Dendritic cell treated with granulocyte-macrophage colony-stimulating factor and Interleukin-4, amounts not matched to agents 40 ng/mL and 50 ng/mL, for 4 days (primary cell): ENCODE measurements around the gene SERPING1.

Experiments
- H3K27ac Mint-ChIP-seq: one replicate; pipeline ENCODE4 v1.8.0; 2022; ENCODE audit warnings: mild to moderate bottlenecking, mixed read lengths
- H3K27me3 Mint-ChIP-seq: one replicate; pipeline ENCODE4 v1.8.0; 2022; ENCODE audit warnings: mild to moderate bottlenecking, mixed read lengths
- H3K36me3 Mint-ChIP-seq: one replicate; pipeline ENCODE4 v1.8.0; 2022; ENCODE audit warnings: low read depth, mixed read lengths
- H3K4me1 Mint-ChIP-seq: one replicate; pipeline ENCODE4 v1.8.0; 2022; ENCODE audit warnings: low read depth, mixed read lengths
- H3K4me3 Mint-ChIP-seq: one replicate; pipeline ENCODE4 v1.8.0; 2022; ENCODE audit warnings: mild to moderate bottlenecking, moderate library complexity, mixed read lengths
- H3K9me3 Mint-ChIP-seq: one replicate; pipeline ENCODE4 v1.8.0; 2022; ENCODE audit warnings: mixed read lengths
- intact Hi-C: fragments of 100-400 bp; cut with micrococcal nuclease; formaldehyde crosslinking; loops from one replicate; pipeline ENCODE4 v1.15.0; 2022

SERPING1 gene

DNA sequence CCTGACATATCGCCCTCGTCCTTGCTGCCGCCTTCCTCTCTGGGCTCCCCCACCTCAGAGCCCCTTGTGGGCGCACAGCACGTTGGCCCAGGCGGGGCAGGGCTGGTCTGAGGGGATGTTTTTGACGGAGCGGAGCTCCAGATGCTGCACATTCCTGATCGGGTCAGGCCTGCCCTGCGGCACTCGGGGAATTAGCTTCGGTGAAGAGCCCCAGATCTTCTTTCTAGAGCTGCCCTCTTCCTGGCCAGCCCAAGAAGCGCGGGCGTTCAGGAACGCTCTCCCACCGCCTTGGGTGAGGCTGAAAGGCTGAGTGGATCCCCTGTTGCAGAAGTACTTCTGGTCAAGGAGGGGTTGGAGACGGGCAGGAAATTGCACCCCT, 40.1 kb downstream of the SERPING1 start:
- Mint-ChIP-seq H3K9me3 (no peaks in the 10 kb centered on the region), H3K36me3 (no peaks in the 10 kb centered on the region), H3K4me3 (peak overlapping the region; percentile 74), H3K4me1 (peaks cover 39% of the 10 kb centered on the region), H3K27me3 (peaks cover 56% of the 10 kb centered on the region), H3K27ac (peak overlapping the region; percentile 66)
- intact Hi-C loops = no loop called here

DNA sequence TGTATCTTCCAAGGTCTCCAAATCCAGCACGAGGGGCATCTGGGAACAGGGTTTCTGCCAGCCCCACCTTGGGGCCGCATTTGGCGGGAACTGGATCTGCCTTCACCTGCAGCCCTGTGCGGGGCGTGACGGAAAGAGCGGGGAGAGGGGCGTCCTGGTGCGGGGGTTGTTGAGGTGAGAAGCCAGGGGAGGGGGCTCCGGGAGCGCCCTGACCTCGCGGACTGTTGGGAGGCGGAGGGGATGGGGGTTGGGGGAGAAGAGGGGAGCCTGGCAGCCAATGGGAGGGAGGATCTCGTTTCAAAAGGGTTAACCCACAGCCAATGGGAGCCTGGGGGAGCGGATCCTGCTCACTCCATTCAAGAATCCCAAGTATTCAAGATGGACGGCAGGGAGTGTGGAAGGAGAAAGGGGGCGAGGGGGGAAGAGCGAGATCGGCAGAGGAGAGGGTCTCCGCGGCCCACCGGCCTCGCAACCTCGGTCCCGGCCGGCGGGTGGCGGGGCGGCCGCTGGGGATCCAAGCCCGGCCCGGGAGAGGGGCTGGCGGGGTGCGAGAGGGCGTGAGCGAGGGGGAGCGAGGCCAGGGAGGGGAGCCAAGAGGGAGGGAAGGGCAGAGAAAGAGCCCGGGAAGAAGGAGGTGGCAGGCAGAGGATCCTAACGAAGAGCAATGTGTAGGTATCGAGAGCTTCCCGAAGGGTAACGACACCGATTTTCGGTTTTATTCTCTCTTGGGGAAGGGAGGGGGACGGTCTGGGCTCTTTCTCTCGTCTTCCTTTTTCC, 40.7 kb downstream of the SERPING1 start:
- intact Hi-C loops = no loop called here
- Mint-ChIP-seq H3K27me3 (peaks cover 54% of the 10 kb centered on the region), H3K9me3 (no peaks in the 10 kb centered on the region), H3K4me3 (peak overlapping the region; percentile 74), H3K4me1 (peaks cover 45% of the 10 kb centered on the region), H3K27ac (peak overlapping the region; percentile 66), H3K36me3 (no peaks in the 10 kb centered on the region)

DNA sequence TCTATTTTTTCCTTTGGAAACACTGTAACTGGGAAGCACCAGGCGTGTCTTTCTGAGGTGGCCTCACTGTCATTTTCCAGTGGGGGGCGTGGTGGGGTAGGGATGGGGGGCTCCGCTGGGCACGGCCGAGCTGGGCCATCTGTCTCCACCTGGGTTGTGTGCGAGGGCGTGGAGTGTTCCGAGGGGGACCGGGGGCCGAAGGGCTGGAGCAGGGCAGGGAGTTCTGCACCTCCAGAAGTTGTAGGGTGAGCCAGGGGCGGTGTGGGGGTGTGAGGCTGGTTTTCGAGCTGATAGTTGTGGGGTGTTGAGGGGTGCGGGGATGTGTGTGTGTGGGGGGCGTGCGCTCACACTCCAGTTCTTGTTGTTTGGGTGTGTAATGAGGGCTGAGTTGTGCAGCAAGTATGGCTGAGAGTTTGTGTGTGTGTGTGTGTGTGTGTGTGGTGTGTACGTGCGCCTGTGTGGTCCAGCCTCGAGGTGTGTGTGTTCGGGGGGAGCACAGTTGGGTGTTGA, 41.4 kb downstream of the SERPING1 start:
- H3K27me3 Mint-ChIP-seq = peaks cover 54% of the 10 kb centered on the region
- H3K4me3 Mint-ChIP-seq = peak overlapping the region; percentile 74
- peaks cover 52% of the 10 kb centered on the region for H3K4me1 Mint-ChIP-seq
- intact Hi-C loops = no loop called here
- H3K9me3 Mint-ChIP-seq = no peaks in the 10 kb centered on the region
- no peaks in the 10 kb centered on the region for H3K36me3 Mint-ChIP-seq
- H3K27ac Mint-ChIP-seq = peak overlapping the region; percentile 4

DNA sequence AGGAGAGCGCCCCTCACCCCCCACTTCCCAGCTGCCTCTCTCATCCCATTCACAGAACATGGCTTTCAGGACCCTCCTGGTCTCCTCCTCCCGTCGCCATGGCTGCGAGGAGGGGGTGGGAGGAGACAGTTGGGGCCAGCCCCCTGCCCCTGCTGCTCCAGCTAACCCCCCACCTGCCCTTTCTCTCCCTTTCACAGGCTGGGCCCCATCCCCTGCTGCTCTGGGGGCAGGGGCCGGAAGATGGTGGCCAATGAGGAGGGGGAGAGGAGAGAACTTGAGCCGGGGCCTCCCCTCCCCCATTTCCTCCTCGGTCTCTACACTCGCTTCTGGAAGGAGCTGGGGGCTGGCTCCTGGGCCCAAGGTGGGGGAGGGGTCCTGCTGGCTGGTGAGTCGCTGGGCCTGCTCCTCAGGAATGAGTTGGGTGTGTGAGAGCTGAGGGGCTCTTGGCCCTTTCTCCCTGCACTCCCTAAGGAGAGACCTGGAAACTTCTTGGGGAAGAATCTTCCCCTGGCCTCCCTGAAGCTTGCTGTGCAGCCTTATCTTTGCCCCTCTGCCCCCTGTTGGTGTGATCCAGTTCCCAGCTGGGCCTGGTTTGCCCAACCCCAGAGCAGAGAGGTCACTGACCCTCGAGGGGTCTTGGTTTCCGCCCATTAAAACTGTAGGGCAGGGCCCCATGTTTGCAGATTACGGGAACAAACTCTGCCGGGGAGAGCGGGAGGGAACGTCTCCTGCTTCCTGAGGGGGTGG, 42.0 kb downstream of the SERPING1 start:
- intact Hi-C loops = loop anchor here (2.0 to 10.0 kb wide), 2 partner anchors 155 to 295 kb away; no protein-coding TSS in a partner anchor
- Mint-ChIP-seq H3K36me3 (no peaks in the 10 kb centered on the region), H3K4me1 (peaks cover 52% of the 10 kb centered on the region), H3K9me3 (no peaks in the 10 kb centered on the region), H3K27me3 (peaks cover 49% of the 10 kb centered on the region), H3K27ac (peak overlapping the region; percentile 4), H3K4me3 (no peak overlapping the region)

DNA sequence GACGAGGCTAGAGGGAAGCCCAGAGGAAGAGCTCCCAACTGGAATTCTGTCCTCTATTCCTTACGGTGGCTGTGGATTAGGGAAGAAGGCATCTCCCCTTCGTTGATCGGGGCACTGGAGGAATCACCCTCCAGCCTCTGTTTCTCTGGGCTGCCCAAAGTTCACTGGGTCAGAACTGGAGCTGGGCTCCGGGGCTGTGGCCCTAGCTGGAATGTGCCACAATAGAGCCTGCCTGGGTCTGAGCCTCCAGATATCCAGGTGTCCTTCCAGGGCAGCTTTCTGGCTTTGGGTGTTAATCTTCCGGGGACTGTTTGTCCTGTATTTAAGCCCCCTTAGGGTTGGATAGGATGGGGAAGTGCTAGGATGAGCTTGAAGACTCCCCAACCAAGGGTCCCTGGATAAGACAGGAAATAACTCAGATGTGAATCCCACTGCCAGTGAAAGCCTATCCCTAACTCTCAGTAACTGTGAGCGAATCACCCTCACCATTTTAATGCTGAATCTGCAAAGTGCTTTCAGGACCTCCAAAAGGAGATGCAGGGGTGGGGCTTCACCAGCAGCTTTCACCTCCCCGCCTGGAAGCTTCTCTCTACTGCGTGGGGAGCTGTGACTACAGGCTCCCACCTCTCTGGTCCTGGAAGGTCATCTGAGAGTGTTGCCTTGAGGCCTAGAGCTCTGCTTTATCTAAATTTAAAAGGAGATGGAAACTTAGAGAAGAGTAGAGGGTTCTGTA, 42.7 kb downstream of the SERPING1 start:
- Mint-ChIP-seq H3K4me1 (peaks cover 52% of the 10 kb centered on the region), H3K9me3 (no peaks in the 10 kb centered on the region), H3K27me3 (peaks cover 43% of the 10 kb centered on the region), H3K36me3 (no peaks in the 10 kb centered on the region), H3K4me3 (no peak overlapping the region), H3K27ac (no peak overlapping the region)
- intact Hi-C loops = loop anchor here (2.0 to 10.0 kb wide), 2 partner anchors 155 to 295 kb away; no protein-coding TSS in a partner anchor

DNA sequence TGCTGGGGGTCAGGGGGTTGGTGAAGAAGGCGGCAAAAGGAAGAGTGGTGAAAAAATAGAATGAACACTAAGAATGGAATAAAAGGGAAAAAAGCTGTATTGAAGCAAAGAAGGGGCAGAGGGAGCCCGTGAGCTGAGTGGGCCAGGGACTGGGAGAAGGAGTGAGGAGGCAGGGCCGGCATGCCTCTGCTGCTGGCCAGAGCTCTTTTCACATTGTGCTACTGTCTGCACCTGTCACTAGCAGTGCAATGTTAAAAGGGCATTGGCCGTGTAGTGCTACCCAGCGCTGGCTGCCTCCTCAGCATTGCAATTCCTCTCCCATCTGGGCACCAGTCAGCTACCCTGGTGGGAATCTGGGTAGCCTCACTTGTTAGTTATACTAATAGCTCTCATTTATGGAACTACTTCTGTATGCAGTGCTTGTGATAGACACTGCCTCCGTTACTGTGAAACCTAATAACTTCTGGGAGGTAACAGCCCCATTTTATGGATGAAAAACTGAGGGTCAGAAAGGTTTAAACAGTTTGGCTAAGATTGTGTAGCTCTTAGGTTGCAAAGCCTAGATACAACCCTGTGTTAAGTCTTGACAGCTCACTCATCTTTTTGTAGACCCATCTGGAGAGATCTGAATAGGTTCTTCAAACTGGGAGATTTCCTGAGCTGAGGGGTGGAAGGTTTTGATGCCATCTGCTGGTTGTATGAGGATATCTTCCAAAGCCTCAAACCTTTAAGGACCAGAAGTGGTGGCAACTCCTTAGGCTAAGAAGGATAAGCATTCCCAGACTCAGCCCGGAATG, 43.7 kb downstream of the SERPING1 start:
- Mint-ChIP-seq H3K4me3 (no peak overlapping the region), H3K36me3 (no peaks in the 10 kb centered on the region), H3K9me3 (no peaks in the 10 kb centered on the region), H3K27ac (no peak overlapping the region), H3K4me1 (peaks cover 62% of the 10 kb centered on the region), H3K27me3 (peaks cover 52% of the 10 kb centered on the region)
- intact Hi-C loops = loop anchor here (1.0 to 10.0 kb wide), 3 partner anchors 73 to 296 kb away; no protein-coding TSS in a partner anchor

DNA sequence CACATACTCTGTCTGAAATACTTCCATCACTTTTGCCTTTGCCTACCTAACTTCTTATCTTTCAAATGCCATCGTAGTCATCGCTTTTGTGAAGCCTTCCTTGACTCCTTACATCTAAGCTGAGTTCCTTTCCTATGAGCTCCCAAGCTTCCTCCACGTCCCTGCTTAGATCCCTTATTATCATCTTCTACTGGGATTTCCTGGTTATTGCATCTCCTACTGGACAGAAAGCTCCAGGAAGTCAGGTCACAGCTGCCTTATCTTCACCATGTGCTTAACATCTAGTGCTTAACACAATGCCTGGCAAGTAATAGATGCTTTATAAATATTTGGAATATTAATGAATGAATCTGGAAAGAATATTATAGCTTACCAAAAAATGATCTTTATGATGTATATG, 46.3 kb downstream of the SERPING1 start:
- no peaks in the 10 kb centered on the region for H3K9me3 Mint-ChIP-seq
- H3K36me3 Mint-ChIP-seq = peaks cover 6% of the 10 kb centered on the region
- H3K4me1 Mint-ChIP-seq = peaks cover 69% of the 10 kb centered on the region
- intact Hi-C loops = loop anchor here (2.0 to 10.0 kb wide), 2 partner anchors 151 to 185 kb away; no protein-coding TSS in a partner anchor
- no peak overlapping the region for H3K4me3 Mint-ChIP-seq
- H3K27ac Mint-ChIP-seq = no peak overlapping the region
- peaks cover 50% of the 10 kb centered on the region for H3K27me3 Mint-ChIP-seq

DNA sequence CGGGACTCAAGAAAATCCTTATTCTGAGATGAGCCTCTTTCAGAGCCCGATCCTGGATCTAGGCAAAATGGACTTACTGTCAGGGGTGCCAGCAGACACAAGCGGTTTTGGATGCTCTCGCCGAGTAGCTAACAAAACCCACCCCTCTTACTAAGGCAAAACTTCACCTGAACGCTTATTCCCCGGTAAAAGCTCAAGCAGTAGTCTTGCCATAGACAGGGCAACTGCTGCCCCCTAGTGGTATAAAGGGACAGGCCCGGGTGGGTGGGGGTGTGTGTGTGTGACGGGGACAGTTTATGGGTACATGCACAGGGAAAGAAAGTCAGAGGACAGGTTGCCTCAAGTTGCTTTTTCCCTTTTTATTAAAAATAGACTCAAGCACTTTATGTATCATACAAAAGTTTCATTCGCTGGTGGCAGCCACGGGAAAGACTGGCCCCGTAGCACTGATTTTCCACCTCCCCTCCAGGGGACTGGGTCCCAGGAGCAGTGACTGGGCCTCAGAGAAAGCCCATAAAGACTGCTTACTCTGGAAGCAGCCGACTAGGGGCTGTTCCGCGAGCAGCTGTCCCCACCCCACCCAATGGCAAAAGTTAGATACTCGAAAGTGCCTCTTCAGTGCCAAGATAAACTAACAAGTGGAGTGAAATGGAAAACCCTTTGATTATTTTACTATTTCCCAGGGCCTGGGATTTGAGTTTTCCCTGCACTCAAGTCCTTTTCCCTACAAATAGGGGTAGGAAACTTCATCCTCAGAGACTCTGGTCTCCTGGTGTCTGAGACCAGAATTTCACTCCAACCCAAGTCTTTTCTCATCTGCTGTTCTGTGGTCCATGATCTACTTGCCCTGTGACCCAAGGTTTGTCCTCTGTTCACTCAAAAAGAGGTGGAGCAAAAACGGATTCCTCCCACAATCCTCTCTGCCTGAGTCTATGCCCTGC, 47.5 kb downstream of the SERPING1 start:
- Mint-ChIP-seq H3K27me3 (peaks cover 38% of the 10 kb centered on the region), H3K36me3 (peaks cover 6% of the 10 kb centered on the region), H3K4me3 (no peak overlapping the region), H3K4me1 (peaks cover 69% of the 10 kb centered on the region), H3K27ac (no peak overlapping the region), H3K9me3 (no peaks in the 10 kb centered on the region)
- intact Hi-C loops = loop anchor here (2.0 to 10.0 kb wide), 2 partner anchors 150 to 186 kb away; no protein-coding TSS in a partner anchor

DNA sequence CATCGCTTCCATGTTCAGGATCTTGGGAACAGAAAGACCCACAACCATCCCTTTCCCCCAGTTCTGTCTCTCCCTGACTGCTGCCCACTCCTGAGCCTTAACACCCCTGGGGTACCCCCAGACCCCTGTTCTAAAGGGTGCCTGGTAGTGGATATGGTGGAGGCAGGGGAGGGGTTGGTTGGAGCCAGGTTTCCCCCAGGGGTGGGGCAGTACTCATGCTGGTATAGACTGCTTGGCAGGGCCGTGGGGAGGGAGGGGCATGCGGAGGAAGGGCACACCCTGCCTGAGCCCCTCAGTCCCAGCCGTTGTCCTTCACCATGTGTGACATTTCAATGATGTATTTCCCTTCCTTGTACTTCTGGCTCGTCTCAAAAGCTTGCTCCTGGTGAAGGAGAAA, 48.2 kb downstream of the SERPING1 start:
- Mint-ChIP-seq H3K4me3 (no peak overlapping the region), H3K27ac (peak overlapping the region; percentile 68), H3K4me1 (peaks cover 75% of the 10 kb centered on the region), H3K36me3 (peaks cover 6% of the 10 kb centered on the region), H3K9me3 (no peaks in the 10 kb centered on the region), H3K27me3 (peaks cover 31% of the 10 kb centered on the region)
- intact Hi-C loops = loop anchor here (2.0 to 10.0 kb wide), 2 partner anchors 149 to 187 kb away; no protein-coding TSS in a partner anchor

DNA sequence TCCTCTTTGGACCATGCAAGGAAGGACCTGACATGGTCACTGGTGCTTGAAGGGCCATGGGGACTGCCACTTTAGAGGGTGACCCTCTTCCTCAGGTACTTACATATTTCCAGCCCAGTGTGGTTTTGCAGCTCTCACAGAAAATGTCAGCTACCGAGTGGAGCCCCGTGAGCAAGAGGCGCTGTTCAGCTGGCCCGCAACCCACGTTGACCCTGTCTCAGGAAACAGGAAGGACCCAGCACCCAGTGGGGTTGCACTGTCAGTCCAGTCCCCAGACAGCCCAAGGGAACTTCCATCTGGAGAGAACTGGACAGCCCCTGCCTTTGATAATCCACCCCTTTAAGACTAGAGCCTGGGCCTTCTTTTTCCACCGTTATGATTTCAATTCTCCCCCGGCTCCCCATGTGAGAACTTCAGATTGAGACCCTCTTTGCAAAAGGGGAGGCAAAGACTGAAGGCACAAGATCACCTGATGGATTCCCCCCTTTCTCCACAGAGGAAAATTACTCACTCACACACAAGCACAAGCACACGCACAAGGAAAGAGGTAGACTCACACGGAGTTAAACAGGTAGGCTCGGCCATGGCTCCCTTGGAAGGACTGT, 48.8 kb downstream of the SERPING1 start:
- H3K27ac Mint-ChIP-seq = peak overlapping the region; percentile 68
- H3K4me3 Mint-ChIP-seq = peak overlapping the region; percentile 69
- intact Hi-C loops = loop anchor here (10.0 kb wide), 1 partner anchor 149 kb away; no protein-coding TSS in a partner anchor
- H3K27me3 Mint-ChIP-seq = peaks cover 28% of the 10 kb centered on the region
- peaks cover 6% of the 10 kb centered on the region for H3K36me3 Mint-ChIP-seq
- peaks cover 75% of the 10 kb centered on the region for H3K4me1 Mint-ChIP-seq
- H3K9me3 Mint-ChIP-seq = no peaks in the 10 kb centered on the region

DNA sequence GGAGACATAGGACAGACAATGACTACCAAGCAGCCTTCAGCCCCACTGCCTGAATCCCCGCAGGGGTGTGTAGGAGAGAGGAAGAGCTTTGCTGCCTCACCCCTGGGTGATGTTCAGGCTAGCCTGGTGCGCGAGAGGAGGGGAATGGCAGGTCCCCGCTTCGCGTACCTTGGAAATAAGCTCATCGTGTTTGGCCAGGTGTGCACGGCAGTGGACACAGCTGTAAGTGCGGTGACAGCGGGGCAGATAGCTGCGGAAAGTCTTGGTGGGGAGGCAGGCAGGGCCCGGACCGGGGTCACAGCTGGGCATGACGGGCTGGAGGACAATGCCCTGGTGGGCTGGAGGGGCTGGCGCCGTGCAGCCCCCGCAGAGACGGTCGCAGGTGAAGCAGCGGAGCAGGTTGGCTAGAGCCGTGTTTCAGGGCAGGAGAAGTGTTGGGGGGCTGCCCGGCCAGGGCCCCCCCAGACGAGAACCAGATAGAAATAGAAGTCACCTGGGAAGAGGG, 49.4 kb downstream of the SERPING1 start:
- H3K27ac Mint-ChIP-seq = peak overlapping the region; percentile 68
- intact Hi-C loops = loop anchor here (10.0 kb wide), 1 partner anchor 148 kb away; no protein-coding TSS in a partner anchor

More for the DNA sequence above, 49.4 kb downstream of the SERPING1 start:
- H3K9me3 Mint-ChIP-seq = no peaks in the 10 kb centered on the region
- peaks cover 28% of the 10 kb centered on the region for H3K27me3 Mint-ChIP-seq
- peaks cover 6% of the 10 kb centered on the region for H3K36me3 Mint-ChIP-seq
- peak overlapping the region; percentile 69 for H3K4me3 Mint-ChIP-seq
- peaks cover 78% of the 10 kb centered on the region for H3K4me1 Mint-ChIP-seq
